ENCODE measurements around the gene C1orf198. TPM values are rescaled to one million over a fixed set of nuclear protein-coding genes. Genes with fewer than 3 reads are reported as not detected.

The C1orf198 gene
- total RNA-seq, 1 donor from 2014 or later: 159 TPM

- intact Hi-C loops (cut with DNase I): loop anchor here (5.0 to 10.0 kb wide), 2 partner anchors 121 to 418 kb away; no protein-coding TSS in a partner anchor
- Histone ChIP-seq H3K9me3 (no peaks in the 10 kb centered on the region), H3K4me1 (no peaks in the 10 kb centered on the region), H3K4me3 (no peak overlapping the region), H3K36me3 (no peaks in the 10 kb centered on the region), H3K27me3 (no peaks in the 10 kb centered on the region), H3K27ac (no peak overlapping the region)
- no peak for ATAC-seq
- DNase-seq: no peak
- TF ChIP-seq CTCF (IDR thresholded peaks at IDR 0.05): no peak
These were observed 71.7 kb downstream of the C1orf198 start for GRCh38 chr1:230796626-230797025.

DNA sequence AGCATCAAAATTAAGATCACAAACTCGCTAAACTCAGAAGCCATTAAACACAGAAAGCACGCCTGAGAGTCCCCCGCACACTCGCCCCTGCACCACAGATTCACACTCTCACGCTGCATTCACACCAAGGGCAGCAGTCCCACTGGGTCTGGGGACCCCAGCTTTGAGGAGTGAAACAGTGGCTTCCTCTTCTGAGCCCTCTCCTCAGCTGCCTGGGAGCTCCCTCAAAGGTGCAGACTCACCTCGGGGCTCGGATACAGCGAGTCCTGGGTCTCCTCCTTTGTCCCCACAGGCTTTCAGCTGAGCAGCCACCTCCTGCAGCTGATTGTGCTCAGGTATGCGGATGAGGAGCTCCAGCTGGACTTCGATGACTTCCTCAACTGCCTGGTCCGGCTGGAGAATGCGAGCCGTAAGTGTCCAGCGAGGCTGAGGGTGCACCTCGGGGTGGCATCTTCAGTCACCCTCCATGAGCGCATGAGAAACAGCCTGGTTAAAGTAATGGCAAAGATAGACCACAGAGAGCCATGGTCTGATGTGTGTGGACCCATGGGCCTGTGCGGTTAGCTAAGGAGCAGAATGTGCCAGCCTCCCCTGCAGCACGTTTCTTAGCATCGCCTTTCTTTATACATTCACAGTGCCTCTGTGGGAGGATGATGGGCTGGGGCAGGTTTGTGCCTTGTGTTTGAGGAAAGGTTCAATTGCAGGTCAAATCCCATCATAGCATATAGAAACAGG, 73.3 kb downstream of the C1orf198 start:
- Histone ChIP-seq H3K27ac (no peak overlapping the region), H3K27me3 (no peaks in the 10 kb centered on the region), H3K9me3 (no peaks in the 10 kb centered on the region), H3K4me3 (no peak overlapping the region), H3K36me3 (no peaks in the 10 kb centered on the region), H3K4me1 (no peaks in the 10 kb centered on the region)
- ATAC-seq (no peak), DNase-seq (no peak)
- TF ChIP-seq CTCF (IDR thresholded peaks at IDR 0.05): no peak
- intact Hi-C loops (cut with DNase I): loop anchor here (5.0 to 10.0 kb wide), 2 partner anchors 122 to 420 kb away; no protein-coding TSS in a partner anchor

DNA sequence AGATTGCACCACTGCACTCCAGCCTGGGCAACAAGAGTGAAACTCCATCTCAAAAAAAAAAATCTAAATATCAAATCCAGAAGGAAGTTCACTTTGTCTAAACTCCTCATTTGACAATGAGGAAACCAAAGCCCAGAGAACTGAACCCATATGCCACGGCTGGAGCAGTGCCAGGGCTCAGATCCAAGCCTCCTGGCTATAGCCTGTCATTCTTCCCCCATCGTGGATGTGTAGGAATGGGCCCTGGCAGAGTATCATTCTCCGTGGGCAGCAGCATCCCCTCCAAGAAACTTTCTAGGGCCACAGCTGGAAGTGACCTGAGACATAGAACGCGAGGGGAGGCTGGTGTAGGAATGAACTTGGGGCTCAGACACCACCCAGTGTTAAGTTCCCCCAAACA, 73.9 kb downstream of the C1orf198 start:
- no peaks in the 10 kb centered on the region for H3K36me3 ChIP-seq
- ATAC-seq (no peak), DNase-seq (no peak)
- no peak overlapping the region for H3K27ac ChIP-seq
- no peak overlapping the region for H3K4me3 ChIP-seq
- intact Hi-C loops (cut with DNase I): loop anchor here (10.0 kb wide), 1 partner anchor 420 kb away; no protein-coding TSS in a partner anchor
- H3K9me3 ChIP-seq: no peaks in the 10 kb centered on the region
- no peaks in the 10 kb centered on the region for H3K4me1 ChIP-seq
- no peaks in the 10 kb centered on the region for H3K27me3 ChIP-seq
- no peak for TF ChIP-seq CTCF (IDR thresholded peaks at IDR 0.05)

GRCh38 chr1:230793463-230793745, 74.9 kb downstream of the C1orf198 start:
- no peaks in the 10 kb centered on the region for H3K9me3 ChIP-seq
- DNase-seq (no peak), ATAC-seq (no peak)
- H3K36me3 ChIP-seq: no peaks in the 10 kb centered on the region
- H3K27ac ChIP-seq: no peak overlapping the region
- H3K4me1 ChIP-seq: no peaks in the 10 kb centered on the region
- intact Hi-C loops (cut with DNase I): loop anchor here (10.0 kb wide), 1 partner anchor 421 kb away; no protein-coding TSS in a partner anchor
- H3K4me3 ChIP-seq: no peak overlapping the region
- no peak for TF ChIP-seq CTCF (IDR thresholded peaks at IDR 0.05)
- no peaks in the 10 kb centered on the region for H3K27me3 ChIP-seq

- no peak for TF ChIP-seq CTCF (IDR thresholded peaks at IDR 0.05)
- Histone ChIP-seq H3K36me3 (no peaks in the 10 kb centered on the region), H3K4me3 (no peak overlapping the region), H3K9me3 (no peaks in the 10 kb centered on the region), H3K27ac (no peak overlapping the region), H3K27me3 (no peaks in the 10 kb centered on the region), H3K4me1 (no peaks in the 10 kb centered on the region)
- ATAC-seq (no peak), DNase-seq (no peak)
- intact Hi-C loops (cut with DNase I): loop anchor here (10.0 kb wide), 1 partner anchor 422 kb away; no protein-coding TSS in a partner anchor
These were observed 75.4 kb downstream of the C1orf198 start for GRCh38 chr1:230792691-230793462.
